Erythroblast (primary cell): Measurements from ENCODE around the gene TBC1D16.

Experiments used
- GATA1 ChIP-seq: IDR thresholded peaks from 2 replicates; pipeline ENCODE4 v1.6.1; 2011; ENCODE audit warnings: low read depth, mild to moderate bottlenecking, control low read depth, low read length, moderate library complexity
- POLR2A ChIP-seq: IDR thresholded peaks from 2 replicates; pipeline ENCODE4 v1.6.1; 2011; ENCODE audit warnings: mild to moderate bottlenecking, low read length

DNA sequence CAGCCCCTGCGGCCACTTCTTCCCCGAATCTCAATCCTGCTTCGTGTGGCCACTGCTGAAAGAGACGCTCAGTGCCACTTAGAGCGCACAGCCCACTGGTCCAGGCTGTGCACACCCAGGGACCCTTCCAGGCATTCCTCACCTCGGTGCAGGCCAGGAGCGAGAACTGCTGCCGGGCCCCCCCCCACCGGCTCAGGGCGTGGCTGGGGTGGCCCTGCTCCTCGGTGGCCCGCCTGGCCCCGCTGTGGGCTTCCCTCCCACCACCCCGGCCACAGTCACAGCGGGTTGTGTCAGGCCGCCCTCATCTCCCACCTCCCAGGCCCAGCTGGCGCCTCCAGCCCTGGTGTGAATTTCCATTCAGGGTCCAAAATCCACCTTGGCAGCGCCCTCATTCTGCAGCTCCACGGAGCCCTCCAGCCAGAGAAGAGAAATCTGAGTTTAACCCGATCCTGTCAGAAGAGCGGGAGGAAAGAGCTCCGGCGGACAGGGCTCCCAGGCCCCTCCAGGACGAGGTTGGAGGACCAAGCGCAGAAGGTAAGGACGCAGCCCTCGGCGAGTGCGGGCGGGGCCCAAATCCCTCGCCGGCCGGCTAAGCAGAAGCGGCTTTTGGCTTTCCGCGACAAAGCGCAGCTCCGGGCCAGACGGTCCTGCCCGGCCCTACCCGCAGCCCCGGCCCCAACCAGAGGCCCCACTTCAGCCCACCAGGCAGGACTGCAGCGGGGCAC, 12.0 kb downstream of the TBC1D16 start:
- no peak for TF ChIP-seq POLR2A
- no peak for TF ChIP-seq GATA1
